GM23248 (cell line): Measurements from ENCODE around the gene GUCY2F.

Source experiments
- EZH2 ChIP-seq: fragments of 200-600 bp; sonication (generic); IDR thresholded peaks from 2 replicates; pipeline ENCODE4 v1.6.1; 2018; ENCODE audit warnings: antibody characterized with exemption, mild to moderate bottlenecking; ENCODE audit not compliant: insufficient read depth, poor library complexity, severe bottlenecking
- EZH2phosphoT487 ChIP-seq: fragments of 200-600 bp; sonication (generic); IDR thresholded peaks from 2 replicates; pipeline ENCODE4 v1.6.1; 2018; ENCODE audit warnings: antibody characterized with exemption, moderate library complexity, mild to moderate bottlenecking, low read depth; ENCODE audit not compliant: insufficient read depth

DNA sequence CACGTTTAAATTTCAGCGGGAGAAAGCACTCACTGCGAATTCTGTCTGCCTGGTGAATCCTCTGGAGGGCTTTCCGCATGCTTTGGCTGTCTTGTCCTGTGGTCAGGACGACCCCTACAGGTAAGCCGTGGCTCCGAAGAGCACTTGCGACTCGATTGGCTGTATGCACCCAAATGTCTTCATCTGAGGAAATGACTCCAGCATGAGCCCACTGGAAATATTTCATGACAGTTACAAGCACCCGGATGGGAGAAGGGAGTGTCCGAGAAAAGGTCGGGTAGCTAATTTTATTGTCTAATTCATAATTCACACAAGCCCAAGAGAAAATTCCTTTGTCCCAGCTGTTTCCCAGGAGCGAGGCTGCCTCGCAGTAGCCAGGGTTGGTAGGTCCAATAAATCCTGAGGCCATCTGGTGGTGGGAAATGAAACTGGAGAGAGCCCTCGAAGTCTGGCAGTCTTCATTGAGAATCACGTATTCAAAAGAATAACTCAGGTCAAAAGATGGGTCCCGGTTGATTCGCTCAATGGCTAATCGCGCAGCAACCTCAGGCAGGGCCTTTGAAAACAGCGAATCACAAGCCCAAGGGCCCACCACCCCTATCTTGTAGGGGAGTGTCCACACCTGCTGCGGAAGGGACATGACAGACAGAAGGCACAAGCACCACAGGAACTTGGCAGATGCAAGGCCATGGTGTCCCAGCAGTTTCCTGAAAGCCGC is 6.6 kb downstream of the GUCY2F start:
- no peak for TF ChIP-seq EZH2phosphoT487
- no peak for TF ChIP-seq EZH2
